ENCODE data around the gene VEPH1.

Gene VEPH1

GRCh38 chr3:157268026-157268425, 235.2 kb downstream of the VEPH1 start:
- no peak for DNase-seq (ENCODE audit: low read depth in 3 of 3, low spot score in 1 of 3)

- no peak for DNase-seq (ENCODE audit: low read depth in 3 of 3, low spot score in 1 of 3)
These were observed 237.3 kb downstream of the VEPH1 start for GRCh38 chr3:157265931-157266330.

- no peak for DNase-seq (ENCODE audit: low read depth in 3 of 3, low spot score in 1 of 3)
These were observed 240.2 kb downstream of the VEPH1 start for GRCh38 chr3:157263027-157263426.

- no peak for DNase-seq (ENCODE audit: low read depth in 3 of 3, low spot score in 1 of 3)
These were observed 242.2 kb downstream of the VEPH1 start for GRCh38 chr3:157261000-157261399.

GRCh38 chr3:157259825-157260224, 243.4 kb downstream of the VEPH1 start:
- no peak for DNase-seq (ENCODE audit: low read depth in 3 of 3, low spot score in 1 of 3)

- DNase-seq (ENCODE audit: low read depth in 3 of 3, low spot score in 1 of 3), result no peak
These were observed 246.1 kb downstream of the VEPH1 start for GRCh38 chr3:157257101-157257500.

- DNase-seq (ENCODE audit: low read depth in 3 of 3, low spot score in 1 of 3), result no peak
These were observed 247.4 kb downstream of the VEPH1 start for GRCh38 chr3:157255797-157256196.

- no peak for DNase-seq (ENCODE audit: low read depth in 3 of 3, low spot score in 1 of 3)
These were observed 251.5 kb downstream of the VEPH1 start for GRCh38 chr3:157251685-157252084.

GRCh38 chr3:157249606-157250005, 253.6 kb downstream of the VEPH1 start:
- no peak for DNase-seq (ENCODE audit: low read depth in 3 of 3, low spot score in 1 of 3)

GRCh38 chr3:157248590-157249422, 254.4 kb downstream of the VEPH1 start:
- no peak for DNase-seq (ENCODE audit: low read depth in 3 of 3, low spot score in 1 of 3)

- DNase-seq (ENCODE audit: low read depth in 3 of 3, low spot score in 1 of 3), result no peak
These were observed 255.8 kb downstream of the VEPH1 start for GRCh38 chr3:157247391-157247790.

GRCh38 chr3:157242836-157243235, 260.4 kb downstream of the VEPH1 start:
- no peak for DNase-seq (ENCODE audit: low read depth in 3 of 3, low spot score in 1 of 3)

GRCh38 chr3:157241599-157241998, 261.6 kb downstream of the VEPH1 start:
- no peak for DNase-seq (ENCODE audit: low read depth in 3 of 3, low spot score in 1 of 3)

- no peak for DNase-seq (ENCODE audit: low read depth in 3 of 3, low spot score in 1 of 3)
These were observed 262.8 kb downstream of the VEPH1 start for GRCh38 chr3:157240408-157240807.

- peak; percentile 27 to 57 (median 29) for DNase-seq (ENCODE audit: low read depth in 3 of 3, low spot score in 1 of 3)
These were observed 264.0 kb downstream of the VEPH1 start for GRCh38 chr3:157239082-157239704.

- no peak for DNase-seq (ENCODE audit: low read depth in 3 of 3, low spot score in 1 of 3)
These were observed 264.8 kb downstream of the VEPH1 start for GRCh38 chr3:157238457-157238856.

- DNase-seq (ENCODE audit: low read depth in 3 of 3, low spot score in 1 of 3), result no peak
These were observed 265.3 kb downstream of the VEPH1 start for GRCh38 chr3:157237886-157238285.

GRCh38 chr3:157235291-157235690, 267.9 kb downstream of the VEPH1 start:
- DNase-seq (ENCODE audit: low read depth in 3 of 3, low spot score in 1 of 3), result no peak

- DNase-seq (ENCODE audit: low read depth in 3 of 3, low spot score in 1 of 3), result no peak
These were observed 269.3 kb downstream of the VEPH1 start for GRCh38 chr3:157233923-157234322.

- no peak for DNase-seq (ENCODE audit: low read depth in 3 of 3, low spot score in 1 of 3)
These were observed 271.1 kb downstream of the VEPH1 start for GRCh38 chr3:157232141-157232540.

GRCh38 chr3:157231071-157231470, 272.1 kb downstream of the VEPH1 start:
- DNase-seq (ENCODE audit: low read depth in 3 of 3, low spot score in 1 of 3), result no peak

- DNase-seq (ENCODE audit: low read depth in 3 of 3, low spot score in 1 of 3), result no peak
These were observed 276.9 kb downstream of the VEPH1 start for GRCh38 chr3:157226173-157226847.

Measured in stimulated activated CD4-positive, alpha-beta T cell treated with anti-CD3 and anti-CD28 coated beads, TNF-alpha, amount 100 ng/mL, for 1 hour (primary cell).